Activated CD4-positive, alpha-beta T cell treated with anti-CD3 and anti-CD28 coated beads for 36 hours (primary cell): ENCODE data around the gene IL6ST. TPM values are rescaled to one million over a fixed set of nuclear protein-coding genes. Genes with fewer than 3 reads are reported as not detected.
"Not testable (repeated sequence)": the region's sequence is repeated elsewhere in the genome, so short reads cannot be mapped to it uniquely, and the experiment has no call there.

ENCODE experiments used
- ATAC-seq: fragments of 200-7000 bp; cut with Tn5 transposase; one replicate; pipeline ENCODE4 v1.10.0; 2021; ENCODE audit warnings: mild to moderate bottlenecking, moderate library complexity
- CTCF ChIA-PET: fragments of 350-600 bp; sonication (Branson Sonifier 250); formaldehyde crosslinking; loops from one replicate; lab custom pipeline; 2021; ENCODE audit warnings: antibody characterized with exemption; lab: Charles Lee
- POLR2A ChIA-PET: fragments of 350-600 bp; sonication (Branson Sonifier 250); formaldehyde crosslinking; loops from one replicate; lab custom pipeline; 2021; ENCODE audit warnings: antibody characterized with exemption, inconsistent platforms; lab: Charles Lee
- DNase-seq: peaks from one replicate; pipeline ENCODE4 v3.0.0-alpha.2; 2020
- H3K27ac Mint-ChIP-seq: one replicate; pipeline ENCODE4 v1.8.0; 2021; ENCODE audit warnings: mixed read lengths
- H3K27me3 Mint-ChIP-seq: one replicate; pipeline ENCODE4 v1.8.0; 2021; ENCODE audit warnings: mixed read lengths
- H3K36me3 Mint-ChIP-seq: one replicate; pipeline ENCODE4 v1.8.0; 2021; ENCODE audit warnings: low read depth, mixed read lengths
- H3K4me1 Mint-ChIP-seq: one replicate; pipeline ENCODE4 v1.8.0; 2021; ENCODE audit warnings: mixed read lengths
- H3K4me3 Mint-ChIP-seq: one replicate; pipeline ENCODE4 v1.8.0; 2021; ENCODE audit warnings: mild to moderate bottlenecking, moderate library complexity, mixed read lengths
- H3K9me3 Mint-ChIP-seq: one replicate; pipeline ENCODE4 v1.8.0; 2021; ENCODE audit warnings: low read depth, mixed read lengths
- intact Hi-C, 2 experiments: fragments of 100-400 bp; cut with DNase I in 1 of 2; cut with micrococcal nuclease in 1 of 2; formaldehyde crosslinking; loops; one replicate each; pipeline versions ENCODE4 v1.14.2 to v1.15.1; 2022 to 2024; cut with DNase I, micrococcal nuclease
- total RNA-seq, 2 experiments: library from RNA; stranded (reverse); gene quantifications; one replicate each; pipeline ENCODE4 v1.2.3, GENCODE V29; 2021

IL6ST gene
- 10 to 100 TPM; 57.1 to 64.4 TPM for total RNA-seq

DNA sequence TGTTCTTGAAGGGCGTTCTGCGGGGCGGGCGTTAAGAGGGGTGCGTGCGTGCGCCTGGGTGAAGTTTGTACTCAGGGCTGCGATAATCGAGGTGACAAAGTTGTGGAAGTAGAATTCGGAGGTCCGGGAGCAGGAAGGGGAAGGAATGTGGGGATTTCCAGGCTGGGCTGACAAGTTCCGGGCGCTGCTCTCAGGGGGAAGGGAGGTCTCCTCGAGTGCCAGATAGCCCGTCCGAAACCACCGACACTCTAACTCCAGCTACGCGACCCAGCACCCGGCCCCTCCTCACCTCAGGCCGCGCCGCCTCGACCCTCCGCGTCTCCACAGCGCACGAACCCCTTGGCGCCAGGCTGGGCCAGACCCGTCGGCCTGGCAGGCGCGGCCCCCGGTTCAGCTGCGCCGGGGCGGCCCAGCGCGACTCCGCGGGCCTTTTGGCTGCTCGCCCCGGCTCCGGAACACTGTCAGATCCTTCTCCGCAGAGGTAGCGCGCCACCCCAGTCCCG, at the start of gene IL6ST:
Gene IL6ST (minus strand): TSS at position 469 of the 503 bp plus-strand sequence. CDS start 18,685 bp downstream, outside the sequence.
- DNase-seq = peak; percentile 64
- H3K4me3 Mint-ChIP-seq = peak within 1 kb of the TSS; percentile 86
- no peaks in the 10 kb centered on the region for H3K27me3 Mint-ChIP-seq
- peaks cover 32% of the 10 kb centered on the region for H3K36me3 Mint-ChIP-seq
- intact Hi-C loops = loop anchor here (1.0 to 10.0 kb wide), 12 partner anchors 16 to 1180 kb away; partner anchors contain the start of genes GPBP1 (in 2 of the 2), DHX29 (in 1 of the 2) and MTREX (in 1 of the 2)
- peak; percentile 6 for ATAC-seq
- peak within 1 kb of the TSS; percentile 97 for H3K27ac Mint-ChIP-seq
- ChIA-PET CTCF (interaction anchor here (0.5 to 1.6 kb wide), 5 partner anchors 73 to 207 kb away, joined by 3 to 7 read pairs (median 3); no protein-coding TSS in a partner anchor), POLR2A (interaction anchor here (0.6 to 1.5 kb wide), 9 partner anchors 17 to 485 kb away, joined by 3 to 7 read pairs (median 4); no protein-coding TSS in a partner anchor)
- peaks cover 62% of the 10 kb centered on the region for H3K4me1 Mint-ChIP-seq
- H3K9me3 Mint-ChIP-seq = peaks cover 5% of the 10 kb centered on the region

DNA sequence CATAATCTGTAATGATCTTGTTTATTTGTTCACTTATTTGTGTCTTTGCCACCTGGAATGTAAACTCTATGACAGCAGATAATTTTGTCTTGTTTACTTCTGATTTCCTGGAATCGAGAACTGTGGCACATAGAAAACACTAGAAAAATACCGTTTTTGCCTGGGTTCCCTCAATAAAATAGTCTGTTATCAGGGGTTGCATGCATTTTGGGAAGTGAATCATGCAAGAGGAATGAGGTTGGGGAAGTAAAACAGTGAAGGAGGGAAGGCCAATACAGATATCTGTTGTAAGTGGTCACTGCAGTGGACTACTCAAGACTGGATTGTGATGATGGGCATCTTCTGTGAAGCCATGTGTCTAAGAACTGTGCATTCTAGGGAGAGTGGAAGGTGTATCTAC, 45.2 kb upstream of the IL6ST start:
- Mint-ChIP-seq H3K4me3 (no peak overlapping the region), H3K9me3 (no peaks in the 10 kb centered on the region), H3K27ac (no peak overlapping the region), H3K4me1 (peaks cover 21% of the 10 kb centered on the region), H3K27me3 (no peaks in the 10 kb centered on the region), H3K36me3 (no peaks in the 10 kb centered on the region)
- ChIA-PET POLR2A (no interaction called here), CTCF (no interaction called here)
- intact Hi-C loops = no loop called here
- DNase-seq = no peak
- ATAC-seq = no peak

DNA sequence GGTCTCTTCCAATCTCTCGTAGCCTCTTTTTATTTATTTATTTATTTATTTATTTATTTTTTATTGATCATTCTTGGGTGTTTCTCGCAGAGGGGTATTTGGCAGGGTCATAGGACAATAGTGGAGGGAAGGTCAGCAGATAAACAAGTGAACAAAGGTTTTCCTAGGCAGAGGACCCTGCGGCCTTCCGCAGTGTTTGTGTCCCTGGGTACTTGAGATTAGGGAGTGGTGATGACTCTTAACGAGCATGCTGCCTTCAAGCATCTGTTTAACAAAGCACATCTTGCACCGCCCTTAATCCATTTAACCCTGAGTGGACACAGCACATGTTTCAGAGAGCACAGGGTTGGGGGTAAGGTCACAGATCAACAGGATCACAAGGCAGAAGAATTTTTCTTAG, 43.4 kb upstream of the IL6ST start:
- H3K36me3 Mint-ChIP-seq, CTCF ChIA-PET, DNase-seq, ATAC-seq, H3K9me3 Mint-ChIP-seq, H3K27me3 Mint-ChIP-seq, H3K4me3 Mint-ChIP-seq, H3K27ac Mint-ChIP-seq, intact Hi-C loops, POLR2A ChIA-PET: not testable (repeated sequence)
- peaks cover 12% of the 10 kb centered on the region for H3K4me1 Mint-ChIP-seq

DNA sequence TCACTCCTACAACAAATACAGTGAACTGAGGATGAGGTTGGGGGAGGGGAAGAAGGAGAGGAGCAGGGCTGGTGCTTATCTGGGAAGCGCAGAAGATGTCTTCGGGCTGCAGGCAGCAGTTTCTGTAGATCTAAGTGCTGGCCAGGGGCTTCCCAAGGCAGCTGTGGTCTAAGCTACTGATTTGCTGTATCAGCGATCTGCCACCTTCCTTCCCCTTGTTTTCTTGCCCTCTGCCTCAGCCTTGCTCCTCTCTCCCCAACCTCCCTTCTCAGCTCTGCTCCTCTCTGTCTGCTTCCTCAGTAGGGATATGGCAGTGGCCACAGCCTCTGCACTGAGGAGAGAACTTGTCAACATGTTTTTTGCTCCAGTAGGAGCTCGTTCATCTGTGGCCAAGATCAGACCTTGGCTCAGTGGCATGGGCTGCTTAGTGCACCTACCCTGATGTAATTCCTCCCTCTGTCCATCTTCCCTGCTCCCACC, 42.8 kb upstream of the IL6ST start:
- ChIA-PET CTCF (no interaction called here), POLR2A (no interaction called here)
- H3K27ac Mint-ChIP-seq = peak overlapping the region; percentile 9
- no peaks in the 10 kb centered on the region for H3K9me3 Mint-ChIP-seq
- H3K4me1 Mint-ChIP-seq = peaks cover 12% of the 10 kb centered on the region
- H3K4me3 Mint-ChIP-seq = no peak overlapping the region
- no peak for DNase-seq
- ATAC-seq = peak; percentile 42
- H3K36me3 Mint-ChIP-seq = no peaks in the 10 kb centered on the region
- intact Hi-C loops = no loop called here
- H3K27me3 Mint-ChIP-seq = no peaks in the 10 kb centered on the region

DNA sequence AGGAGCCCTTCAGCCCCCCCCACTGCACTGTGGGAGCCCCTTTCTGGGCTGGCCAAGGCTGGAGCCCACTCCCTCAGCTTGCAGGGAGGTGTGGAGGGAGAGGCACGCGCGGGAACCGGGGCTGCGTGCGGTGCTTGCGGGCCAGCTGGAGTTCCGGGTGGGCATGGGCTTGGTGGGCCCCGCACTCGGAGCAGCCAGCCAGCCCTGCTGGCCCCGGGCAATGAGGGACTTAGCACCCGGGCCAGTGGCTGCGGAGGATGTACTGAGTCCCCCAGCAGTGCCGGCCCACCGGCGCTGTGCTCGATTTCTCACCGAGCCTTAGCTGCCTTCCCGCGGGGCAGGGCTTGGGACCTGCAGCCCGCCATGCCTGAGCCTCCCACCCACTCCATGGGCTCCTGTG, 40.6 kb upstream of the IL6ST start:
- CTCF ChIA-PET, ATAC-seq: not testable (repeated sequence)
- POLR2A ChIA-PET = interaction anchor here (0.7 kb wide), 1 partner anchor 127 kb away, joined by 3 read pairs; no protein-coding TSS in a partner anchor

DNA sequence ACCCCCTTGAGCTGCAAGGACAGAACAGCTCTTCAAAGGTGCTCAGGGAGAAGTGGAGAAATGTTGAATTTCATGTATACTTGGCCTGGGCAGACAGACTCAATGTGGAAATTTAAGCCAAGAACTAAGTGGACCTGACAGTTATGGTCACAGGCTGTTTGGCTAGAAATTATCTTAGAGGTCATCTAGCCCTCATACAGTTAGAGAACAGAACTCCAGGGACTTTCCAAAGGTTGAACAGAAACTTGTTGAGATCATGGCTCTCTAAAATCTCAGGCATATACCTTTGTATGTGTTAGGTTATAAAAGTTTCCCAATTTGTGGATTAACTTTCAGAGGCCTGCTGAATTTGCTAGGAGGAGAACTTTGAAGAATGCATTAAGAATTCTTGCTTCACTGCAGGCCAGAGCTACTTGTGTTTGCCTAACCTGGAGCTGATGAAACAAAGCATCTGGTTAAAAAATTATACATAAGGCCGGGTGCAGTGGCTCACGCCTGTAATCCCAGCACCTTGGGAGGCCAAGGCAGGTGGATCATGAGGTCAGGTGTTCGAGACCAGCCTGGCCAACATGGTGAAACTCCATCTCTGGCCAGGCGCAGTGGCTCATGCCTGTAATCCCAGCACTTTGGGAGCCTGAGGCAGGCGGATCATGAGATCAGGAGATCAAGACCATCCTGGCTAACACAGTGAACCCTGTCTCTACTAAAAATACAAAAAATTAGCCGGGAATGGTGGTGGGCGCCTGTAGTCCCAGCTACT, 35.3 kb upstream of the IL6ST start:
- H3K27me3 Mint-ChIP-seq, H3K4me3 Mint-ChIP-seq, ATAC-seq, intact Hi-C loops, DNase-seq, H3K9me3 Mint-ChIP-seq, H3K27ac Mint-ChIP-seq, H3K36me3 Mint-ChIP-seq, POLR2A ChIA-PET: not testable (repeated sequence)
- CTCF ChIA-PET = interaction anchor here (0.7 to 1.3 kb wide), 5 partner anchors 29 to 170 kb away, joined by 3 to 4 read pairs (median 3); no protein-coding TSS in a partner anchor
- peaks cover 11% of the 10 kb centered on the region for H3K4me1 Mint-ChIP-seq

More for the DNA sequence above, 40.6 kb upstream of the IL6ST start:
- peaks cover 14% of the 10 kb centered on the region for H3K4me1 Mint-ChIP-seq
- DNase-seq, H3K36me3 Mint-ChIP-seq, H3K27ac Mint-ChIP-seq, H3K4me3 Mint-ChIP-seq, intact Hi-C loops, H3K9me3 Mint-ChIP-seq, H3K27me3 Mint-ChIP-seq: not testable (repeated sequence)

DNA sequence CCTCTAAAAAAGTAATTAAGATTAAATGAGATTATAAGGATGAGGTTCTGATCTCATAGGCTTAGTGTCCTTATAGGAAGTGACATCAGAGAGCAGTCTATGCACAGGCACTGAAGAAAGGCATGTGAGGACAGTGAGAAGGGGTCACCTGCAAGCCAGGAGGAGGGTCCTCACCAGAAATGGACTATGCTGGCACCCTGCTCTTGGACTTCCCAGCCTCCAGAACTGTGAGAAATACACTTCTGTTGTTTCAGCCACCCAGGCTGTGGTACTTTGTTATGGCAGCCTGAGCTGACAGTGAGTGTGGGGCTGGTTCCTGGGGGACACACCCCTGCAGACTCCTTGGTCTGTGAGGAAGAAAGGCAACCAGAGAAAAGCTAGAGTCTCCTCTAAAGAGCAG, 34.7 kb upstream of the IL6ST start:
- POLR2A ChIA-PET = no interaction called here
- DNase-seq (no peak), ATAC-seq (no peak)
- Mint-ChIP-seq H3K27me3 (no peaks in the 10 kb centered on the region), H3K36me3 (no peaks in the 10 kb centered on the region), H3K4me3 (no peak overlapping the region), H3K4me1 (peaks cover 11% of the 10 kb centered on the region), H3K9me3 (no peaks in the 10 kb centered on the region), H3K27ac (no peak overlapping the region)
- intact Hi-C loops = no loop called here
- CTCF ChIA-PET = interaction anchor here (0.7 to 1.3 kb wide), 4 partner anchors 29 to 171 kb away, joined by 3 to 4 read pairs (median 3); no protein-coding TSS in a partner anchor

DNA sequence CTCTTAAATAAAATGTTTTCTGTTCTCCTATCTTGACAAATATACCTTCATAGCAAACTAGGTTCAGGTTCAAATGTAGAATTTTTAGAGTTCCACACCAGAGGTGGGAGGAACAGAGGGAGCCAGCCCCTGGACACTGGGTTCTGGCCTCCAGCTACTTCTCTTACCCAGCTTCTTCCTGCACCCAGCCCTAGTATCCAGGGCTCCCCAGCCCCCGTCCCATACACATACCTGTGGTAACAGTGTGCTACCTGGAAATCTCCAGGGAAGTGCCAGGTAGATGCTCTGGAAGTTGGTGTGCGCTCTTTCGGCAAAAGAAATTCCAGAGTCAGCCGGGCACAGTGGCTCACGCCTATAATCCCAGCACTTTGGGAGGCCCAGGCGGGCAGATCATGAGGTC, 33.9 kb upstream of the IL6ST start:
- no peak overlapping the region for H3K4me3 Mint-ChIP-seq
- H3K36me3 Mint-ChIP-seq = no peaks in the 10 kb centered on the region
- CTCF ChIA-PET = no interaction called here
- ATAC-seq (no peak), DNase-seq (no peak)
- POLR2A ChIA-PET = no interaction called here
- H3K27me3 Mint-ChIP-seq = no peaks in the 10 kb centered on the region
- H3K9me3 Mint-ChIP-seq = no peaks in the 10 kb centered on the region
- intact Hi-C loops = no loop called here
- peaks cover 14% of the 10 kb centered on the region for H3K4me1 Mint-ChIP-seq
- no peak overlapping the region for H3K27ac Mint-ChIP-seq

DNA sequence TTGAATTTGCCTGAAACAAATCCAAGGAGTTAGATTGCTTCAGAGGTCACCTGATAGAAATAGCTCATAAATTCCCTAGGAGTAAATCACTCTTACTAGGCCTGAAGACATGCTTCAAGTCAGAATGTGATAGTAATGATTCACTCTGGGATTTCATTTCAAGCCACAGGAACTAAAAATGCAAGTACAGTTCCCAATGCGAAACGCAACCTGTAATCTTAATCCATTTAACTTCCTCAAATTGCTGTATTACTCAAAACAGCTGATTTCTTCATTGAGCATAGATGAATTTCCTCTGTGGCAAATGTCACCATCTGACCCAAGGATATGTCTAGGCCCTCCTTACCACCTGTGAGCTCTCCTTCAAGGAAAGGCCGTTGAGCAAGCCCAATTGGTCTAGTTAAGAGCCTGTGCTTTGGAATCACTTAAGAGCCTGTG, 32.1 kb upstream of the IL6ST start:
- Mint-ChIP-seq H3K27ac (no peak overlapping the region), H3K36me3 (no peaks in the 10 kb centered on the region), H3K9me3 (no peaks in the 10 kb centered on the region), H3K27me3 (no peaks in the 10 kb centered on the region), H3K4me1 (peaks cover 16% of the 10 kb centered on the region), H3K4me3 (no peak overlapping the region)
- ATAC-seq = peak; percentile 92
- intact Hi-C loops = loop anchor here (1.0 to 2.0 kb wide), 5 partner anchors 15 to 38 kb away; no protein-coding TSS in a partner anchor
- DNase-seq = no peak
- ChIA-PET POLR2A (interaction anchor here (0.6 to 1.8 kb wide), 10 partner anchors 14 to 1321 kb away, joined by 3 to 19 read pairs (median 4); no protein-coding TSS in a partner anchor), CTCF (interaction anchor here (0.7 to 1.5 kb wide), 6 partner anchors 22 to 121 kb away, joined by 3 to 4 read pairs (median 3); no protein-coding TSS in a partner anchor)

DNA sequence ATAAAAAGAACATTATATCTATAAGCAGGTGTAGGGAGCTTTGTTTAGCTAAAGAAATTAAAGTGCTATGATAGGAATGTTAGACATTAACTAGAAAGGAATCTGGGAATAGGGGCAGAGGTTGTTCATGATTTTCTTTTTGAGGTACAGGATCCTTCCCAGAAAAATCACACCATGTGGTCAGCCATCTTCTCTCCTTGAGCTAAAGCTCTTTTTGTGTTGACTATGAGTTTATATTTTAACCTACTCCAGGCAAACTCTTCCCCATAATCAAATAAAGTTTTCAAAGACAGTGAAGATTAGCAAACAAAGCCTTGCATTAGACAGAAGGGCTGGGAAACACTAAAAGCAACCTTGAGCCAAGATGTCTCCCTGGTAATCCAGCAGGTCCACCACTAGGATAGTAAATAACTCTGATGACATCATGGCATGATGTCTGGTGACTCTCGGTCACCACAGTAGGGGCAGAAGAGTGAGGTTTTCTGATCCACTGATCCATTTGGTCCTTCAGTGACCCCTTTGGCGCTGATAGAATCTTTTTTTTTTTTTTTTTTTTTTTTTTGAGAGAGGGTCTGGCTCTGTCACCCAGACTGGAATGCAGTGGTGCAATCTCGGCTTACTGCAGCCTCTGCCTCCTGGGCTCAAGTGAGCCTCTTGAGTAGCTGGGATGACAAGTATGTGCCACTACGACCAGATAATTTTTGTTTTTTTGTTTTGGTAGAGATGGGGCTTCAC, 30.6 kb upstream of the IL6ST start:
- H3K4me1 Mint-ChIP-seq = peaks cover 17% of the 10 kb centered on the region
- CTCF ChIA-PET = interaction anchor here (0.6 to 1.3 kb wide), 5 partner anchors 9 to 125 kb away, joined by 3 to 4 read pairs (median 3); no protein-coding TSS in a partner anchor
- no peak overlapping the region for H3K27ac Mint-ChIP-seq
- no peak overlapping the region for H3K4me3 Mint-ChIP-seq
- DNase-seq (no peak), ATAC-seq (no peak)
- intact Hi-C loops = no loop called here
- H3K9me3 Mint-ChIP-seq = no peaks in the 10 kb centered on the region
- H3K27me3 Mint-ChIP-seq = no peaks in the 10 kb centered on the region
- POLR2A ChIA-PET = interaction anchor here (0.7 to 1.8 kb wide), 2 partner anchors 13 to 26 kb away, joined by 11 to 19 read pairs; no protein-coding TSS in a partner anchor
- no peaks in the 10 kb centered on the region for H3K36me3 Mint-ChIP-seq

DNA sequence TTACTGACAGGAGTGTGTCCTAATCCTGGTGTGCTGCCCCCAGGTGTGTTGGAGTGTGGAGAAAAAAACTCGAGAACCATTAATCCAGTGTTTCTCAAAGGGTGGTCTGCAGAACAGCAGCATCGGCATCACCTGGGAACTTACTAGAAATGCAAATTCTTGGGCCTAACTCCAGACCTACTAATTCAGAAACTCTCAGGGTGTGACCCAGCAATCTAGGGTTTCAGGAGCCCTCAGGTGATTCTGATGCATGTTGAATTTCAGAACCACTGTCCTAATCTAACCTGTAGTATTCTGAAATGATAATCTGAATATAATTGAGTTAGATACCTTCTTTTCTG, 30.0 kb upstream of the IL6ST start:
- no peak for DNase-seq
- Mint-ChIP-seq H3K36me3 (no peaks in the 10 kb centered on the region), H3K4me3 (no peak overlapping the region), H3K27ac (no peak overlapping the region), H3K9me3 (no peaks in the 10 kb centered on the region), H3K27me3 (no peaks in the 10 kb centered on the region), H3K4me1 (peaks cover 18% of the 10 kb centered on the region)
- ChIA-PET CTCF (interaction anchor here (0.6 to 1.0 kb wide), 3 partner anchors 18 to 126 kb away, joined by 3 read pairs; no protein-coding TSS in a partner anchor), POLR2A (no interaction called here)
- ATAC-seq = no peak
- intact Hi-C loops = no loop called here
